HL-60 (cell line): ENCODE data around the gene CSMD2.

Experiments used
- CTCF ChIP-seq: IDR thresholded peaks from one replicate; pipeline ENCODE4 v1.5.1; 2011; ENCODE audit warnings: low read length, control low read depth, inconsistent platforms; ENCODE audit not compliant: insufficient read depth
- REST ChIP-seq: IDR thresholded peaks from 2 replicates; pipeline ENCODE4 v1.6.1; 2012; ENCODE audit warnings: low read depth; ENCODE audit not compliant: insufficient replicate concordance

- TF ChIP-seq CTCF (no peak), REST (no peak)
Observed at GRCh38 chr1:33743221-33743998, 421.6 kb downstream of the CSMD2 start.
